SIG-M5 treated with dmso at 0.1 percent for 504 hours (cell line): ENCODE results near the gene SLC12A9.
A peak's percentile ranks its signal among the peaks of the same experiment; 100 is the strongest.
"Not testable (repeated sequence)": the region's sequence is repeated elsewhere in the genome, so short reads cannot be mapped to it uniquely, and the experiment has no call there.

Source experiments
- DNase-seq: peaks from one replicate; lab custom pipeline; 2025; ENCODE audit not compliant: unreplicated experiment; lab: John Stamatoyannopoulos, UW

Gene SLC12A9, protein sequence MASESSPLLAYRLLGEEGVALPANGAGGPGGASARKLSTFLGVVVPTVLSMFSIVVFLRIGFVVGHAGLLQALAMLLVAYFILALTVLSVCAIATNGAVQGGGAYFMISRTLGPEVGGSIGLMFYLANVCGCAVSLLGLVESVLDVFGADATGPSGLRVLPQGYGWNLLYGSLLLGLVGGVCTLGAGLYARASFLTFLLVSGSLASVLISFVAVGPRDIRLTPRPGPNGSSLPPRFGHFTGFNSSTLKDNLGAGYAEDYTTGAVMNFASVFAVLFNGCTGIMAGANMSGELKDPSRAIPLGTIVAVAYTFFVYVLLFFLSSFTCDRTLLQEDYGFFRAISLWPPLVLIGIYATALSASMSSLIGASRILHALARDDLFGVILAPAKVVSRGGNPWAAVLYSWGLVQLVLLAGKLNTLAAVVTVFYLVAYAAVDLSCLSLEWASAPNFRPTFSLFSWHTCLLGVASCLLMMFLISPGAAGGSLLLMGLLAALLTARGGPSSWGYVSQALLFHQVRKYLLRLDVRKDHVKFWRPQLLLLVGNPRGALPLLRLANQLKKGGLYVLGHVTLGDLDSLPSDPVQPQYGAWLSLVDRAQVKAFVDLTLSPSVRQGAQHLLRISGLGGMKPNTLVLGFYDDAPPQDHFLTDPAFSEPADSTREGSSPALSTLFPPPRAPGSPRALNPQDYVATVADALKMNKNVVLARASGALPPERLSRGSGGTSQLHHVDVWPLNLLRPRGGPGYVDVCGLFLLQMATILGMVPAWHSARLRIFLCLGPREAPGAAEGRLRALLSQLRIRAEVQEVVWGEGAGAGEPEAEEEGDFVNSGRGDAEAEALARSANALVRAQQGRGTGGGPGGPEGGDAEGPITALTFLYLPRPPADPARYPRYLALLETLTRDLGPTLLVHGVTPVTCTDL

DNA sequence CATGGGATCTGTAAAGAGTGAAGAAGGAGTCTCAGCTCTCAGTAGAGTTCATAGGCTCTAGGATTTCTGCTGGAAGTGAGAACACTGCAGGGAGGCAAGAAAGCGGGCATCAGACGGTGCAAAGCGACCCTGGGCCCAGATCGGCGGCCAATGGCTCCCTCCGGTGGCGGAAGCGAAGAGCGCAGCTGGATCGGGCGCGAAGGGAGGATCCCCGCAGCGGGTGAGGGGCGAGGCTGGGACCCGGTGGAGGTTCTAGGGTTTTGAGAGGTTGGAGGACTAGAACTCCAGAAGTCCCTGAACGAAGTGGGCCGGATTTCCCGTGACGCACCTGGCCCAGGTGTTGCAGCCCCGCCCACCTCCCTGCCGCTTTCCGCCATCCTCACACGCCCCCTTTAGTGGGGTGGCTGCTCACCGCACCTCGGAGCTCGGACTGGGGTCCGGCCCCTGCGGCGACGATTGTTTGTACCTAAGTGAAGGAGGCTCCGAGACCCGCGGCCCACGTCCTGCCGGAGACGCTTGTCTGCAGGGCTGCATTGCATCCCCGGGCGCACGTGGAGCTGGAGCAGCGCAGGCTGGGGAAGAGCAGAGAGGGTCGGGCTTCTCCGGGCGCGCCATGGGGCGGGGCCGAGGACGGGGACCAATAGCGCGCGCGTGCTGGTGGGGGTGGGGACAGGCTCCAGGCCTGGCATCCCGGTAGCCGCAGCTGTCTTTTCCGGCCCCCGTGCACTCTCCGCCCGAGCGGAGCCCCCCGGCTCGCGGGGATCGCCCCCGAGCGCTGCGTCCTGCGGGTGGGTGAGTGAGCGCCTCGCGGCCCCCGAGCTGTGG lies at the start of gene SLC12A9:
Gene SLC12A9 (plus strand): TSS at position 666 of the 825 bp plus-strand sequence. CDS start 1,485 bp downstream, outside the sequence.
- DNase-seq = peak; percentile 89

DNA sequence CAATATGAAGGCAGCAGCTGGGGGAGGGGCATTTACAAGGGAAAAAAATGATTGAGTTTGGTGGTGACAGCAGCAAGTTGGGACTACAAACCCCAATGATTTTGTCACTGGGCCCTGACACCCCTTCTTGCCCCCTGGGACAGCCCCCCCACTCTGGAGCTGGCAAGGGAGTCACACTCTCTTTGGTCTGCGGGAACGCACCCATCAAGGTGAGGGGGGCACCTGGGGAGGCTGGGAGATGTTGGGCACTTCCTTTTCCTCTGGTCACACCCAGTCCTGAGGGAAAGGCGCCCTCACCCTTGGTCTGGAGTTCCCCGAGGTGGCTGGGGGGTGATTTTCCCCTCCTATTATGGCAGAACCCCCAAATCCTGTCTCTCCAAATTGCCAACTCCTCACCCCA lies 49.6 kb upstream of the SLC12A9 start:
- no peak for DNase-seq

DNA sequence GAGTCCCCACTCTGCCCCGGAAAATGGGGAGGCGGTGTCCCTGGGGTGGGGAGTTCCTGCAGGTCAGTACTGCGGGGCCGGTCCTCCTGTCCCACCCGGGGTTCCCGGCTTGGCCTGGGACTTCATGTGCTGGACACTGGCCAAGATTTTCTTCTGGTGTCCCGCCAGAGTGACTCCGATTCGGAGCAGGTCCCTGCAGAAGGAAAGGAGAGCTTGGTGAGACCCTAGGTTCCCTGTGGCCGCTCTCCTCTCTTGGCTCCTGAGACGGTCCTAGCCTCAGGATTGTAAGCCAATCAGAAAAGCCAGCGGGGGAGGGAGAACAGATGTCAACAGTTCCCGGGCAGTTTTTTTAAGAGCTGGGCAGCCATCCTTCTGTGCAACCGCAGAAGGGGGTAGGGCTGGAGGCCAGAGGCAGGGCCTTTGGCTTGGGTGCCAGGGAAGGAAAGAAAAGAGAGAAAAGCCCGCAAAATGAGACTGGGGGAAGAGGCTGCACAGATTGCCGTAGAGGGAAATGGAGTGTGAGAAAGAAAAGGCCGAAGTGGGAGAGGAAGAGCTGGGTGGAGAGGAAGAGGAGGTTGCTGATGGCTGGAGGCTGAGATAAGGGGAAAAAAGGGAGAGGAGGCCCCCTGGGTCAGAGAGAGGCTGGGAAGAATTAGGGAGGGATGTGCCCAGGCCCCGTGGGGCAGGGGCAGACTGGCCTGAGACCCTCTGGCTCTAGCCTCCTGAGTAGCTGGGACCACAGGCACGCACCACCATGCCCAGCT lies 48.9 kb upstream of the SLC12A9 start:
- peak; percentile 93 for DNase-seq

DNA sequence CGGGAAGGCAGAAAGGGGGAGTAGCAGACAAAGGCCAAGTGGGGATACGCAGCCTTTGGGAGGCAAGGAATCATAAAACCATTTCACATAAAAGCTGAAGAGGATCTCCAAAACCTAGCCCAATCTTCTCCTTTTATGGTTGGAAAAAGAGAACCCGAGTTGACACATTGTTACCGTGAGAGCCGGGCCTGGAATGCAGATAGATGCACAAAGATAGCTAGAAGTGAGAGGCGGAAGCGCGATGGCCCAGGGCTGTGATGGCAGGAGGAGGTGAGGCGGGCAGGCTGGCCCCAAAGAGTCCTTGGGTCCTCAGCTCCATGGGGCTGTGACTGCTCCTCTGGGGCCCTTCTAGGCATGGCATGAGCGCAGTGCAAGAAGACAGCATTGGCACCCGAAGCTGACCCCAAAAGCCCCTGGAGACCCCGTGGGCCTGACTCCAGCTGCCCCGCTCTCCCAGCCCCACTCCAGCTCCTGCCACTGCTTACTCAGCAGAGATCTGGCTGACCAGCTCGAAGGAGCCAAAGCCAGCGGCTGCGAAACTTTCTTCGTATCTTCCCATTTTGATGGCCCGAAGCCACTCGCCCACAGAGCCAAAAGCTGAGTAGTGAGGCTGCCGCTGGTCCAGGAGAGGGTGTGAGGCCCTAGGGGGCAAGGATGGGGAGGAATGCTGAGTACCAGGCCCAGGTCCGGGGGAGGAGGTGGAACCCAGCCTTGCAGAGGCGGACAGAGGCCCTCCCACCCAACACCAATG lies 47.7 kb upstream of the SLC12A9 start:
- DNase-seq = no peak

DNA sequence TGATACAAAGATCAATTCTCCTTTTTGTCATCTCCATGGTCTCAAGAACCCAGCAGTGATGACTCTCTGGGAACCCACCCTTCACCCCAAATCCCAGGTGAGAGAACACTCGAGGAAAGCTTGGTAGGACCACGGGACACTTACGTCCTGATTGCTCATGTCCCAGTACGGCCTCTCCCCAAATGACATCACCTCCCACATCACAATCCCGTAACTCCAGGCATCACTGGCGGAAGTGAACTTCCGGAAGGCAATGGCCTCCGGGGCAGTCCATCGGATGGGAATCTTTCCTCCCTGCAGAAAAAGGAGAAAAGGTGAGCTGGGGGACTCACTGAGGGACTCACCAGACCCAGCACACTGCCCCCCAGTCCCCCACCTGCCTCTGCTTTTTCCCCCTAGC lies 46.2 kb upstream of the SLC12A9 start:
- DNase-seq = no peak

DNA sequence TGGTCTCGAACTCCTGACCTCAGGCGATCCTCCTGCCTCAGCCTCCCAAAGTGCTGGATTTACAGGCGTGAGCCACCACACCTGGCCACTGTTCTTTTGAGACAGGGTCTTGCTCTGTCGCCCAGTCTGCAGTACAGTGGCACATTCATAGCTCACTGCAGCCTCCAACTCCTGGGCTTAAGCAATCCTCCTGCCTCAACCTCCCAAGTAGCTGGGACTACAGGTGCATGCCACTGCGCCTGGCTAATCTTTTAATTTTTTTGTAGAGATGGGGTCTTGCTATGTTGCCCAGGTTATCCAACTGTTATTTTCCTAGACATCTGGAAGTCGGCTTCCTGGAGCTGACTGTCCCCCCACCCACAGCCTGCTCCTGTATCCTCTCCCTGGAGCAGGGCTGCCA lies 45.6 kb upstream of the SLC12A9 start:
- DNase-seq = not testable (repeated sequence)

DNA sequence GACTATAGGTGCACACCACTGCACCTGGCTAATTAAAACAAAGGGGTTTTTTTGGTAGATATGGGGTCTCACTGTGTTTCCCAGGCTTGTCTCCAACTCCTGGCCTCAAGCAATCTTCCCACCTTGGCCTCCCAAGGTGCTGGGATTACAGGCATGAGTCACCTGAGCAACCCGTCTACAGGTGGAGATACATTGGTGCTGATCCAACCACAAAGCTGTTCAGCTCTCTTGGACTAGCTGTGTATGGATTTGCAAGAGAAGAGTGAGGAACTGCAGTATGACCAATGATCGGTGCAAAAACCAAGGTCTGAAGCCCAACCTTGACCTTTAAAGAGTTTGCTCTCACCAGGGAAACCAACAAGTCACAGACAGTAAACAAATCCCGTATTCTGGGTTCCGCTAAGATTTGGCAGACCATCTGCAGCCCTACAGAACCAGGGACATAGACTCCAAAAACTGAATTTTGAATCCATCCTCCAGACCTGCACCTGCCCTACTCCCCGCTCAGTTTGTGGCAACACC lies 44.1 kb upstream of the SLC12A9 start:
- no peak for DNase-seq

DNA sequence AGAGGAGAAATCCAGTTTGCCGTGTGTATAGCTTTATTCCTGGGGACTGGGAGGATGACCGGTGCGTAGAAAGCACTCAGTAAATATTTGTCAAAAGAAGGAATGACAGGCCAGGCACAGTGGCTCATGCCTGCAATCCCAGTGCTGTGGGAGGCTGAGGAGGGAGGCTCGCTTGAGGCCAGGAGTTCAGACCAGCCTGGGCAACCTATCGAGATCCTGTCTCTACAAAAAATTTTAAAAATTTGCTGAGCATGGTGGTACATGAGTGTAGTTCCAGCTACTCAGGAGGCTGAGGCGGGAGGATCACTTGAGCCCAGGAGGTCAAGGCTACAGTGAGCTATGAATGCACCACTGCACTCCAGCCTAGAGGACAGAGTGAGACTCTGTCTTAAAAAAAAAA lies 41.0 kb upstream of the SLC12A9 start:
- no peak for DNase-seq

DNA sequence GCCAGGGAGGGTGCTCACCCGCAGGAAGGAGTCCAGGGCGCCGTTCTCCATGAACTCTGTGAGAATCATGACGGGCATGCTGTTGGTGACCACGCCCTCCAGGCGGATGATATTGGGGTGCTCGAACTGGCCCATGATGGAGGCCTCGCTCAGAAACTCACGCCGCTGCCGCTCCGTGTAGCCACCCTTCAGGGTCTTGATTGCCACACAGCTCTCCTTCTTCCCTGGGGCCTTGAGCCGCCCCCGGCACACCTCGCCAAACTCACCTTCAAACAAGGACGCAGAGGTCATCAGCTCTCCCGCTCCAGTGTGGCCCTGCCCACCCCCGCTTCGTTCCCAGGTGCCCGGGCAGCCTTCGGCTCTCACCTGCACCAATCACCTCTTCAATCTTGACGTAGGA lies 39.8 kb upstream of the SLC12A9 start:
- DNase-seq = no peak

DNA sequence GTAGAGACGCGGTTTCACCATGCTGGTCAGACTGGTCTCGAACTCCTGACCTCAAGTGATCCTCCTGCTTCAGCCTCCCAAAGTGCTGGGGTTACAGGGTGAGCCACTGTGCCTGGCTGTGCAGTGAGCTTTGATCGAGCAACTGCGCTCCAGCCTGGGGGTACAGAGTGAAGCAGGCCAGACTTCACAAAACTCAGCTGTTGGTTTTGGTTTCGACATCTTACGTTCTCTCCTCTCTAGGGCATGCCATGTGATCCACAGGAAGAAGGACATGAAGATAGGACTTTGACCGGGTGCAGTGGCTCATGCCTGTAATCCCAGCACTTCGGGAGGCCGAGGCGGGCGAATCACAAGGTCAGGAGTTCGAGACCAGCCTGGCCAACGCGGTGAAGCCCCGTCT lies 36.0 kb upstream of the SLC12A9 start:
- peak; percentile 56 for DNase-seq

DNA sequence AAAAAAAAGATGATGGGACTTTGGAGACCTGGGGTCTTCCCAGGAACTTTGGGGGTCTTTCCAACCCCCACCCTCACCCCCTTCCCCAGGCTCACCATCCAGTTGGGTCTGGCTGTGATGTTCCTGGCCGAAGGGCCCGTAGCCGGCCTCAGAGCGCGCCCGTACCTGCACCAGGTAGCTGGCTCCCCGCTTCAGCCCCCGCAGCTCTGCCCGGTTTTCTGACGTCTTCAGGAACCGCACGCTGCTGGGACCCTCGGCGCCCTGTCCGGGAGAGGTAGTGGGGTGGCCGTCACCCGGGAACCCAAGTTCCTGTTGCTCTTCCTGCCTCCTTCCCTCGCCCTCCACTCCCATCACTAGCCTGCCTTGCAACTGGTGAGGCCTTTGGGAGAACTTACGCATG lies 35.4 kb upstream of the SLC12A9 start:
- no peak for DNase-seq

DNA sequence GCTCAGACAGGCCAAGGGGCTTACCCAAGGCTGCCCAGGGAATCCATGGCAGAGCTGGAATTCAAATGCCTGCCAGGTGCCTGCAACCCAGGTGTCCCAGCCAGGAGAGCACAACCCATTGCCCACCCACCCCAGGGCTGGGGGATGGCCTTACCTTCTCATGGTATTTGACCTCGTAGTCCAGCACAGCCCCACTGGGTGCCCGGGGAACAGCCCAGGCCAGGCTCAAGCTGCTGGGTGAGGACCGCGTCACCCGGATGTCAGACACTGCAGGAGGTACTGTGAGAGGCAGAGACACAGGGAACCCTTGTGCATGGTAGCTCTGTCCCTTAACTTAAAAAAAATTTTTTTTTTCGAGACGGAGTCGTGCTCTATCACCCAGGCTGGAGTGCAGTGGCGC lies 34.1 kb upstream of the SLC12A9 start:
- DNase-seq = no peak

DNA sequence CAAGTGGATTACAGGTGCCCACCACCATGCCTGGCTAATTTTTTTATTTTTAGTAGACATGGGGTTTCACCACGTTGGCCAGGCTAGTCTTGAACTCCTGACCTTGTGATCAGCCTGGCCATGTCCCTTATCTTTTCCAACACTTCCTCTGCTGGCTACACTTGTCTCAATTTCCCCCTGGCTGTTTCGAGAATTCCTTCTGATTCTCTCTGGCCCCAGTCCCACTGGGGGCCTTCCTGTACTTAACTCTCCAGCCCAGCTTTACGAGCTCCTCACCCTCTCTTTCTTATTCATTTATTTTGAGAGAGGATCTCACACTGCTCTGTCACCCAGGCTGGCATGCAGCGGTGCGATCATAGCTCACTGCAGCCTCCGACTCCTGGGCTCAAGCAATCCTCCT lies 33.7 kb upstream of the SLC12A9 start:
- no peak for DNase-seq

DNA sequence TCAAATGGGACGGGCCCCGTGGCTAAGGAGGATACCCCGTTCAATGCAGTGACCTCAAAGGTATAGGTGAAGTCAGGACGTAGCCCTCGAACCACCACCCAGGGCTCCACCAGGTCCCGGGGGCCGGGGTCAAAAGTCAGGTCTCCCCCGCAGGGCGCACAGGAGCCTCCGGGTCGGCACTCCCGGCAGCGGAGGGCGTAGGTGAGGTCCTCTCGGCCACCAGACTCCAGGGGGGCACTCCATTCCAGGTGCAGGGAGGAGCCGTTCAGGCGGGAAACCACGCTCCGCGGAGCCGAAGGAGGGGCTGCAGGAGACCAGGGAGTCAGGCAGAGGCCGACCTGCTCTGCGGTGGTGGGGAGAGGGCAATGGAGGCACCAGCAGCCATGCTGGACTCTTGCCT lies 32.9 kb upstream of the SLC12A9 start:
- DNase-seq = no peak

DNA sequence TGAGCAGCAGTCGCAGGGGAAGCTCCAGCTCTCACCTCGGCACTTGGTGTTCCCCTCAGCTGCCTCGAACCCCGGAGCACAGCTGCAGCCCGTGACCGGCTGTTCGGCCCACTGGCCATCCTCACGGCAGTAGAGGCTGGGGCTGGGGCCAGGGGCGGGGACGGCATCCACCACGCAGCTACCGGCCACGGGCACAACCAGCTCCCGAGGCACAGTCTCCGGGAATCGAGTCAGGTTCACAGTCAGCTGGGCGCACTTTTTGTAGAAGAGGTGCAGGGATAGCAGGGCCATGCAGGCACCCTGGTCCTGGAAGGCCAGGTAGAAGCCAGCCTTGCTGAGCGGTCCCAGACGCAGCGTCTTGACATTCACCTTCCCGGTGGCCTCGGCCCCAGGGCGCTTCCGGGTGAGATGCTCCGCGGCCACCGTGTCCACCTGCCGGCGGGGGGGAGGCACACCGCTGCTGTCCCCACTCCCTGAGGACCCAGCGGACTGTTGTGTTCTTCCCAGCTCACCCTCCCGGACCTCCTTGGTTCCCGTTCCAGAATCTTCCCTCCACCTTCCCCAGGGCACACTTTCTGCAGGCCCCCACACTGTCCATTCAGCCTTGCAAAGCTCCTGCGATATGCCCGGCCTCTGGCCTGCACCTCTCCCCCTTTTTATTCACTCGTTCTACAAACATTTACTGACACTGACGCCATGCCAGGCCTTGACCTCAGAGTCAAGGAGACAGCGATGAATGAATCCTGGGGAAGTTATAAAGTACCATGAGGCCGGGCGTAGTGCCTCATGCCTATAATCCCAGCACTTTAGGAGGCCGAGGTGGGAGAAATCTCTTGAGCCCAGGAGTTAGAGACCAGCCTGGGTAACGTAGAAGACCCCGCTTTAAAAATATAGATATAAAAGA lies 30.0 kb upstream of the SLC12A9 start:
- no peak for DNase-seq

DNA sequence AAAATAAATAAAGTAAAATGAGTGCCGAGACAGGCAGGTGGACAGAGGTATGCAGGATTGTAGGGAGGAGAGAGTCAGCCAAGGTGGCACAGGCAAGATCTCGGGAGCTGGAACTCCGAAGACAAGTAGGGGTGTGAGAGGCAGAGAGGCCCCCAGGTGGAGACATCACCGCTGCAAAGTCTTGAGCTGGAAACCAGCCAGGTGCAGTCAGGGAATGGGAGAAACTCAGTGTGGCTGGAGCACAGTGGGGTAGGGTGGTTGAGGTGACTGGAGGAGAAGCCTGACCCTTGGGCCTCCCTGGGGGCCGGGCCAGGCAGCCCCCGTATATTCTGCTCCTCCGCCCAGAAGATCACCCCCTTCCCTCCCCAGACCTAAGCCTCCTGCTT lies 29.4 kb upstream of the SLC12A9 start:
- DNase-seq = no peak

DNA sequence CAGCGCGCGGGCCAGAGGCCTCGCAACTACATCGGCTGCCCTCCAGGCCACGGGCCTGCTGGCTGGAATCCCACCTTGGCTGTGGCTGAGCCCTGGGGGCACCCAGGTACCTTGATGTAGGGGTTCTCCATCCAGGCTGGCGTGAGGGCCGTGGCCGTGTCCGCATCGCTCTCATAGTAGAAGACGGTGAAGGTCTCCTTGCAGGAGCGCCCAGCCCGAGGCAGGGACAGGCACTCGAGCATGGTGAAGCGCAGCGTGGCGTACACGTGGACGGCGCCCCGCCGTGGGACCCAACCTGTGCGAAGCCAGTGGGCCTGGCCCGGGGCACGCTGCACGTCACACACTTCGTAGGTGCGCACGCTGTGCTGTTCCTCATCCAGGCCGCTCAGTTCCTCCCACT lies 29.0 kb upstream of the SLC12A9 start:
- no peak for DNase-seq

DNA sequence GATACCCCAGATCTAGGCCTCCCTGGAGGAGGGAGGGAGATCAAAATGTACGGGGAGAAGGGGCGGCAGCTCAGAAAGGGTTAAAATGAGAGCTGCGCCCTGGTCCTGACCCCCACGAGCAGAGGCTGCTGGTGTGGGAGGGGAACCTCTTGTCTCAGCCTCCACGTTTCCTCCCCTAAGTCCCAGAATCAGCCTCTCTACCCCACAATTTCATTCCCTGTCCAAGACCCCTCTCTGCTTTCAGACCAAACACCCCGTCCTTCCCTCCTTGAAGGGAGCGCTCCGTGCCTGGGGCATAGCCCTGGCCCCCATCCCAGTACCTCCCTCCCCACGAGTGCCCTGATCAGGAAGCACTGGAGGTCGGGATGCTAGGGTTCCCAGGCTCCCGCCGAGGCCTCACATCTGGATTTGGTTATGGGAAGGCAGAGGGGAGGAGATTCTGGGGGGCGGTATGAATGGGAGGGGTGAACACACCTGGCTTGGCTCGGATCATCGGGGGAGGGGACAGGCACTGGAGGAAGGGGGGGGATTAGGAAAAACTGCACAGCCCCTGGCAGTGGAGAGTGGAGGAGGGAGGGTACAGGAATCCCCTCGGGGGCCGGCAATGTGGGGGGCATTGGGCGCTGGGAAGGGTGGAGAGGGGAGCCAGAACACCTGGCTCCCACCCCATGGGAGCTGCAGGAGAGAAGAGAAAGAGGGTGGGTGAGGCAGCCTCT lies 27.9 kb upstream of the SLC12A9 start:
- no peak for DNase-seq
